H9 (cell line): ENCODE measurements around the gene HOXB6. TPM values are rescaled to one million over a fixed set of nuclear protein-coding genes. Genes with fewer than 3 reads are reported as not detected.

Experiments used
- DNase-seq: peaks from one replicate; pipeline ENCODE4 v3.0.0-alpha.2; 2017
- H2AFZ ChIP-seq: one replicate; pipeline ENCODE4 v1.6.1; 2013; ENCODE audit warnings: mild to moderate bottlenecking, low read length, control low read depth, moderate library complexity
- H2AK5ac ChIP-seq: 2 replicates; pipeline ENCODE4 v1.6.1; 2013; ENCODE audit warnings: low read length, control low read depth, mixed read lengths; ENCODE audit not compliant: insufficient read length
- H2BK120ac ChIP-seq: one replicate; pipeline ENCODE4 v1.6.1; 2013; ENCODE audit warnings: low read depth, mild to moderate bottlenecking, low read length, control low read depth, inconsistent platforms; ENCODE audit not compliant: poor library complexity, severe bottlenecking
- H2BK12ac ChIP-seq: 2 replicates; pipeline ENCODE4 v1.6.1; 2013; ENCODE audit warnings: low read length, control low read depth, mixed read lengths, low read depth; ENCODE audit not compliant: insufficient read length
- H2BK15ac ChIP-seq: 2 replicates; pipeline ENCODE4 v1.6.1; 2013; ENCODE audit warnings: low read depth, low read length, control low read depth
- H2BK20ac ChIP-seq: one replicate; pipeline ENCODE4 v1.6.1; 2013; ENCODE audit warnings: low read depth, mild to moderate bottlenecking, low read length, control low read depth, inconsistent platforms; ENCODE audit not compliant: poor library complexity, severe bottlenecking
- H2BK5ac ChIP-seq: 2 replicates; pipeline ENCODE4 v1.6.1; 2013; ENCODE audit warnings: low read length, control low read depth, mixed read lengths; ENCODE audit not compliant: insufficient read length
- H3K14ac ChIP-seq: 2 replicates; pipeline ENCODE4 v1.6.1; 2013; ENCODE audit warnings: low read length, control low read depth; ENCODE audit not compliant: insufficient read depth
- H3K18ac ChIP-seq: 2 replicates; pipeline ENCODE4 v1.6.1; 2013; ENCODE audit warnings: low read depth, mild to moderate bottlenecking, mixed read lengths, low read length, control low read depth; ENCODE audit not compliant: insufficient read length
- H3K23ac ChIP-seq: 2 replicates; pipeline ENCODE4 v1.6.1; 2013; ENCODE audit warnings: low read length, control low read depth, mixed read lengths, low read depth; ENCODE audit not compliant: insufficient read length
- H3K23me2 ChIP-seq: 2 replicates; pipeline ENCODE4 v1.6.1; 2013; ENCODE audit warnings: low read depth, mild to moderate bottlenecking, mixed read lengths, low read length, control low read depth; ENCODE audit not compliant: insufficient read length, poor library complexity, severe bottlenecking
- H3K27ac ChIP-seq: 2 replicates; pipeline ENCODE4 v1.5.1; 2013; ENCODE audit warnings: low read length, control low read depth, mixed read lengths, low read depth; ENCODE audit not compliant: insufficient read length
- H3K27me3 ChIP-seq: 2 replicates; pipeline ENCODE4 v1.6.1; 2013; ENCODE audit warnings: low read length, control low read depth, inconsistent platforms; ENCODE audit not compliant: insufficient read depth
- H3K4ac ChIP-seq: 2 replicates; pipeline ENCODE4 v1.6.1; 2013; ENCODE audit warnings: low read depth, mild to moderate bottlenecking, control low read depth, inconsistent platforms, low read length, moderate library complexity
- H3K4me1 ChIP-seq: 2 replicates; pipeline ENCODE4 v1.6.1; 2013; ENCODE audit warnings: low read length, control low read depth, inconsistent platforms; ENCODE audit not compliant: insufficient read depth
- H3K4me2 ChIP-seq: 2 replicates; pipeline ENCODE4 v1.6.1; 2013; ENCODE audit warnings: low read length, control low read depth, mixed read lengths; ENCODE audit not compliant: insufficient read length, insufficient read depth
- H3K56ac ChIP-seq: 2 replicates; pipeline ENCODE4 v1.6.1; 2013; ENCODE audit warnings: low read depth, mild to moderate bottlenecking, mixed read lengths, low read length, control low read depth; ENCODE audit not compliant: insufficient read length
- H3K79me1 ChIP-seq: 2 replicates; pipeline ENCODE4 v1.6.1; 2013; ENCODE audit warnings: low read depth, mild to moderate bottlenecking, moderate library complexity, low read length, control low read depth, inconsistent platforms; ENCODE audit not compliant: insufficient read depth, poor library complexity, severe bottlenecking
- H3K79me2 ChIP-seq: 2 replicates; pipeline ENCODE4 v1.6.1; 2013; ENCODE audit warnings: low read length, control low read depth, inconsistent platforms; ENCODE audit not compliant: insufficient read depth
- H3K9ac ChIP-seq: 2 replicates; pipeline ENCODE4 v1.6.1; 2013; ENCODE audit warnings: low read length, control low read depth, mixed read lengths; ENCODE audit not compliant: insufficient read length; ENCODE audit errors: extremely low read depth
- H3K9me3 ChIP-seq: one replicate; pipeline ENCODE4 v1.6.1; 2013; ENCODE audit warnings: low read depth, low read length, inconsistent platforms; ENCODE audit not compliant: control insufficient read depth
- H3T11ph ChIP-seq: one replicate; pipeline ENCODE4 v1.6.1; 2013; ENCODE audit warnings: mild to moderate bottlenecking, low read length, control low read depth, inconsistent platforms
- H4K20me1 ChIP-seq: one replicate; pipeline ENCODE4 v1.6.1; 2013; ENCODE audit not compliant: control insufficient read depth, insufficient read length, insufficient read depth
- H4K5ac ChIP-seq: 2 replicates; pipeline ENCODE4 v1.6.1; 2013; ENCODE audit warnings: low read depth, mild to moderate bottlenecking, mixed read lengths, low read length, control low read depth; ENCODE audit not compliant: insufficient read length
- H4K8ac ChIP-seq: replicated peaks from 2 replicates; pipeline ENCODE4 v1.6.1; 2013; ENCODE audit warnings: low read length, control low read depth, mixed read lengths, low read depth; ENCODE audit not compliant: insufficient read length
- H4K91ac ChIP-seq: 2 replicates; pipeline ENCODE4 v1.6.1; 2013; ENCODE audit warnings: low read depth, mild to moderate bottlenecking, moderate library complexity, mixed read lengths, low read length, control low read depth; ENCODE audit not compliant: insufficient read length
- H3K27ac Mint-ChIP-seq, 3 experiments: 2 replicates in 2 of 3; 3 replicates in 1 of 3; pipeline ENCODE4 v1.8.0; 2020 to 2021; ENCODE audit warnings: mixed read lengths in 3 of 3, mild to moderate bottlenecking in 1 of 3, moderate library complexity in 1 of 3
- H3K27me3 Mint-ChIP-seq: 2 replicates; pipeline ENCODE4 v1.8.0; 2021; ENCODE audit warnings: low read depth, mild to moderate bottlenecking, moderate library complexity, mixed read lengths
- H3K36me3 Mint-ChIP-seq, 3 experiments: 2 replicates in 2 of 3; 3 replicates in 1 of 3; pipeline ENCODE4 v1.8.0; 2020 to 2021; ENCODE audit warnings: low read depth in 3 of 3, mixed read lengths in 3 of 3; ENCODE audit not compliant: insufficient read depth in 1 of 3
- H3K4me1 Mint-ChIP-seq, 2 experiments: 2 replicates each; pipeline ENCODE4 v1.8.0; 2020; ENCODE audit warnings: mixed read lengths in 2 of 2
- H3K4me3 Mint-ChIP-seq, 2 experiments: 2 replicates in 1 of 2; 3 replicates in 1 of 2; pipeline ENCODE4 v1.8.0; 2020 to 2021; ENCODE audit warnings: mild to moderate bottlenecking in 2 of 2, mixed read lengths in 2 of 2, moderate library complexity in 1 of 2
- H3K9me3 Mint-ChIP-seq, 2 experiments: 2 replicates in 1 of 2; 3 replicates in 1 of 2; pipeline ENCODE4 v1.8.0; 2020; ENCODE audit warnings: mild to moderate bottlenecking in 2 of 2, mixed read lengths in 2 of 2, moderate library complexity in 1 of 2
- CTCF ChIP-seq: fragments of 200-600 bp; sonication (generic); conservative IDR thresholded peaks from 3 replicates; pipeline ENCODE4 v1.8.0; 2021; ENCODE audit warnings: antibody characterized with exemption, mild to moderate bottlenecking
- WGBS: extraction: QIAGEN DNeasy Blood & Tissue Kit; methylation state at CpG from one replicate; pipeline ENCODE4 v1.1.7; 2013; ENCODE audit warnings: missing lambda C conversion rate, low lambda C conversion rate, mixed read lengths; ENCODE audit not compliant: insufficient read length; ENCODE audit errors: extremely low coverage; 5-methylcytosine and 5-hydroxymethylcytosine counted together
- total RNA-seq: library from RNA; stranded (reverse); gene quantifications from 2 replicates; pipeline ENCODE4 v1.2.1, GENCODE V29; 2021

The HOXB6 gene
- total RNA-seq, 1 experiment from 2014 or later, result not detected

GRCh38 chr17:48637323-48638260, 32.8 kb upstream of the HOXB6 start:
- H3K79me2 ChIP-seq, result no peaks in the 10 kb centered on the region; the same call in 1 of the 2 replicates
- no peak overlapping the region for H3K4me2 ChIP-seq
- no peak overlapping the region for H2BK120ac ChIP-seq
- no peak overlapping the region for H3K4ac ChIP-seq
- no peak overlapping the region for H3K27ac ChIP-seq
- H3K9me3 ChIP-seq, result no peaks in the 10 kb centered on the region
- DNase-seq, result no peak
- no peak for TF ChIP-seq CTCF
- no peak overlapping the region for H4K5ac ChIP-seq
- WGBS, result no CpG with 5 or more reads among the region's 18 CpGs
- peaks cover under 1 to 9% of the 10 kb centered on the region in 2 experiments; a peak in 3 of 5 replicates for H3K9me3 Mint-ChIP-seq
- H3T11ph ChIP-seq, result no peak overlapping the region
- H3K23me2 ChIP-seq, result no peaks in the 10 kb centered on the region
- H3K4me3 Mint-ChIP-seq, result no peak overlapping the region
- no peaks in the 10 kb centered on the region for H3K4me1 ChIP-seq
- no peak overlapping the region for H2BK15ac ChIP-seq
- H2AK5ac ChIP-seq, result no peak overlapping the region
- peaks cover 97% of the 10 kb centered on the region for H3K27me3 ChIP-seq
- H4K91ac ChIP-seq, result no peak overlapping the region
- H3K27me3 Mint-ChIP-seq, result peaks cover 100% of the 10 kb centered on the region
- no peak overlapping the region for H3K23ac ChIP-seq
- no peaks in the 10 kb centered on the region for H3K79me1 ChIP-seq
- H2BK5ac ChIP-seq, result no peak overlapping the region
- no peak overlapping the region for H3K14ac ChIP-seq
- no peak overlapping the region for H3K56ac ChIP-seq
- H3K4me1 Mint-ChIP-seq, result peaks cover 11 to 18% of the 10 kb centered on the region in 2 experiments
- H3K18ac ChIP-seq, result no peak overlapping the region
- H3K27ac Mint-ChIP-seq, result no peak overlapping the region
- no peak overlapping the region for H3K9ac ChIP-seq
- no peaks in the 10 kb centered on the region for H4K20me1 ChIP-seq
- no peak overlapping the region for H2BK12ac ChIP-seq
- no peak overlapping the region for H4K8ac ChIP-seq
- peaks cover 0 to under 1% (median 0%) of the 10 kb centered on the region in 3 experiments; a peak in 1 of 7 replicates for H3K36me3 Mint-ChIP-seq
- no peak overlapping the region for H2AFZ ChIP-seq
- H2BK20ac ChIP-seq, result no peak overlapping the region
